ENCODE measurements around the gene NT5C3A.
"Not testable (repeated sequence)": the region's sequence is repeated elsewhere in the genome, so short reads cannot be mapped to it uniquely, and the experiment has no call there.

GRCh38 chr7:32999380-32999779 is 63.2 kb downstream of the NT5C3A start:
- TF ChIP-seq POLR2A (IDR thresholded peaks at IDR 0.05; ENCODE audit: low read depth, low read length); TAF1 (IDR thresholded peaks at IDR 0.05; ENCODE audit: borderline replicate concordance, low read depth, low read length); POLR2AphosphoS5 (IDR thresholded peaks at IDR 0.05; ENCODE audit: low read depth, low read length): not testable (repeated sequence)
